Measurements from ENCODE around the gene TFCP2L1.
A peak's percentile ranks its signal among the peaks of the same experiment; 100 is the strongest.

Gene TFCP2L1

DNA sequence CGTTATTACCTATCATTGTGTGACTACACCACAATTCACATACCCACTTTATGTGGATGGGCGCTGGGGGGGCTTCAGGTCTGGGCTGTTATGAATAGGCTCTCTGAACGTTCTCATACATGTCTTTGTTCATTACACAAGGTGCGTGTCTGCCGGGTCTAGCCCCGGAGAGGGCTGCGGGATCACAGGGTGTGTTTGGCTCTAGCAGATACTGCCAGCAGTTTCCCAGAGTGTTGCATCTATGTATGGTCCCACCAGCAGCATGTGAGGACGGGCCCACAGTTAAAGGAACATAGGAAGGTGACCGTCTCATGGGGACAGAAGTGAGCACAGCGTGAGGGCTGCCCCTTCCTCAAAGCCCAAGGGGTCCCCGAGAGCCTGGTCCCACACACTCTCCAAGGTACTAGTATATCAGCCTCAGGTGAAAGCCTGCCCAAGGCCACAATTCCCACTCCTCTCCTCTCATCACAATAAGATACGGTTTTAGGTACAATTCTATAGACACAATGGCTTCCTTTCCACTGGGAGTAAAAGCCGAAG lies 48.8 kb downstream of the TFCP2L1 start:
- no peak for DNase-seq
- Histone ChIP-seq H3K9me3 (no peaks in the 10 kb centered on the region), H3K4me1 (no peaks in the 10 kb centered on the region), H3K27ac (no peak overlapping the region), H3K36me3 (peaks cover 0 to 68% (median 0%) of the 10 kb centered on the region in 3 donors), H3K4me3 (no peak overlapping the region), H3K27me3 (peaks cover 0 to 16% of the 10 kb centered on the region in 2 donors)
- intact Hi-C loops (cut with DNase I; ENCODE audit: low total_unique reads): no loop called here
- TF ChIP-seq, protein P1, sequence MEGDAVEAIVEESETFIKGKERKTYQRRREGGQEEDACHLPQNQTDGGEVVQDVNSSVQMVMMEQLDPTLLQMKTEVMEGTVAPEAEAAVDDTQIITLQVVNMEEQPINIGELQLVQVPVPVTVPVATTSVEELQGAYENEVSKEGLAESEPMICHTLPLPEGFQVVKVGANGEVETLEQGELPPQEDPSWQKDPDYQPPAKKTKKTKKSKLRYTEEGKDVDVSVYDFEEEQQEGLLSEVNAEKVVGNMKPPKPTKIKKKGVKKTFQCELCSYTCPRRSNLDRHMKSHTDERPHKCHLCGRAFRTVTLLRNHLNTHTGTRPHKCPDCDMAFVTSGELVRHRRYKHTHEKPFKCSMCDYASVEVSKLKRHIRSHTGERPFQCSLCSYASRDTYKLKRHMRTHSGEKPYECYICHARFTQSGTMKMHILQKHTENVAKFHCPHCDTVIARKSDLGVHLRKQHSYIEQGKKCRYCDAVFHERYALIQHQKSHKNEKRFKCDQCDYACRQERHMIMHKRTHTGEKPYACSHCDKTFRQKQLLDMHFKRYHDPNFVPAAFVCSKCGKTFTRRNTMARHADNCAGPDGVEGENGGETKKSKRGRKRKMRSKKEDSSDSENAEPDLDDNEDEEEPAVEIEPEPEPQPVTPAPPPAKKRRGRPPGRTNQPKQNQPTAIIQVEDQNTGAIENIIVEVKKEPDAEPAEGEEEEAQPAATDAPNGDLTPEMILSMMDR (IDR thresholded peaks at IDR 0.05): no peak

GRCh38 chr2:121235542-121235941 lies 49.5 kb downstream of the TFCP2L1 start:
- Histone ChIP-seq H3K4me1 (no peaks in the 10 kb centered on the region), H3K9me3 (no peaks in the 10 kb centered on the region), H3K27me3 (peaks cover 0 to 16% of the 10 kb centered on the region in 2 donors), H3K4me3 (no peak overlapping the region), H3K27ac (no peak overlapping the region), H3K36me3 (peaks cover 0 to 68% (median 0%) of the 10 kb centered on the region in 3 donors)
- intact Hi-C loops (cut with DNase I; ENCODE audit: low total_unique reads): no loop called here
- TF ChIP-seq, protein P1 (IDR thresholded peaks at IDR 0.05): no peak
- DNase-seq: no peak

GRCh38 chr2:121234791-121235190 lies 50.2 kb downstream of the TFCP2L1 start:
- Histone ChIP-seq H3K27me3 (peaks cover 0 to 16% of the 10 kb centered on the region in 2 donors), H3K9me3 (no peaks in the 10 kb centered on the region), H3K27ac (no peak overlapping the region), H3K36me3 (peaks cover 0 to 64% (median 0%) of the 10 kb centered on the region in 3 donors), H3K4me1 (no peaks in the 10 kb centered on the region), H3K4me3 (no peak overlapping the region)
- intact Hi-C loops (cut with DNase I; ENCODE audit: low total_unique reads): no loop called here
- TF ChIP-seq, protein P1 (IDR thresholded peaks at IDR 0.05): no peak
- DNase-seq: peak in 1 of 2 donors; percentile 59

- H3K9me3 ChIP-seq: no peaks in the 10 kb centered on the region
- H3K27ac ChIP-seq: no peak overlapping the region
- H3K4me1 ChIP-seq: no peaks in the 10 kb centered on the region
- no peak overlapping the region for H3K4me3 ChIP-seq
- TF ChIP-seq, protein P1 (IDR thresholded peaks at IDR 0.05): no peak
- peaks cover 0 to 58% (median 0%) of the 10 kb centered on the region in 3 donors for H3K36me3 ChIP-seq
- peaks cover 0 to 16% of the 10 kb centered on the region in 2 donors for H3K27me3 ChIP-seq
- peak in 1 of 2 donors; percentile 11 for DNase-seq
- intact Hi-C loops (cut with DNase I; ENCODE audit: low total_unique reads): no loop called here
Observed at GRCh38 chr2:121234144-121234543, 50.9 kb downstream of the TFCP2L1 start.

DNA sequence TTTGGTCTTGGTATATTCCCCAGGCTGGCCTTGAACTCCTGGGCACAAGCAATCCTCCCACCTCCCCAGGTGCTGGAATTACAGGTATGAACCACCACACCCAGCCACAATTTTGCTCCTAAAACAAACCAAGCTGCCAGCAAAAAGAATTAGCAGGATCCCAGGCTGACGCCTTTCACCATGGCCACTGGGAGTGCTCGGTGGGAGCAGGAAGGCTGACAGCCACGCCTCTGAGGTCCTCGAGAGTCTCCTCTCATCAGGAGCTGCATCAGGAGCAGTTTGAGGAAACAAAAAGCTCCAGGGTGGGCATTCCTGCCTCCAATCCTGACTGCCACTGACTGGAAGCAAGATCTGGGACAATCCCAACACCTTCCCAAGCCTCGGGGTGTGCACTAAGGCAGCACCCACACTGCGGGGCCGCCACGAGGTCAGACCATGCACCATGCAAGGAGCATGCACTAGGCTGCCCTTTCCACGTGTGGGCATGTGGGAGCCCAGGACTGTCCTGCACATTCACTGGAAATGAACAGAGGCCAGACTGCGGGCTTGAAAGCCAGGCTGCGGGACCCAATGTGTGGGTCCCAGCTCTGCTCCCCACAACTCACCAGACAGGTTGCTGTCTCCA lies 51.4 kb downstream of the TFCP2L1 start:
- no peak overlapping the region for H3K4me3 ChIP-seq
- H3K4me1 ChIP-seq: no peaks in the 10 kb centered on the region
- no peaks in the 10 kb centered on the region for H3K9me3 ChIP-seq
- no peak overlapping the region for H3K27ac ChIP-seq
- no peak for DNase-seq
- TF ChIP-seq, protein P1 (IDR thresholded peaks at IDR 0.05): no peak
- intact Hi-C loops (cut with DNase I; ENCODE audit: low total_unique reads): no loop called here
- peaks cover 0 to 53% (median 0%) of the 10 kb centered on the region in 3 donors for H3K36me3 ChIP-seq
- H3K27me3 ChIP-seq: peaks cover 0 to 14% of the 10 kb centered on the region in 2 donors

Measured in tibial artery (tissue), 4 donors.